HUDEP-2 (cell line): Measurements from ENCODE around the gene KRT12.
"Not testable (repeated sequence)": the region's sequence is repeated elsewhere in the genome, so short reads cannot be mapped to it uniquely, and the experiment has no call there.

Experiments
- DNase-seq, 76 experiments: peaks; one replicate each; lab custom pipeline; 2025; ENCODE audit not compliant: unreplicated experiment in 76 of 76; lab: John Stamatoyannopoulos, UW

Gene KRT12

GRCh38 chr17:40818733-40819527, 48.1 kb downstream of the KRT12 start:
- DNase-seq, result peak in 71 of 76 experiments; percentile 5 to 84 (median 66)

GRCh38 chr17:40818343-40818732, 48.7 kb downstream of the KRT12 start:
- DNase-seq, result no peak

DNA sequence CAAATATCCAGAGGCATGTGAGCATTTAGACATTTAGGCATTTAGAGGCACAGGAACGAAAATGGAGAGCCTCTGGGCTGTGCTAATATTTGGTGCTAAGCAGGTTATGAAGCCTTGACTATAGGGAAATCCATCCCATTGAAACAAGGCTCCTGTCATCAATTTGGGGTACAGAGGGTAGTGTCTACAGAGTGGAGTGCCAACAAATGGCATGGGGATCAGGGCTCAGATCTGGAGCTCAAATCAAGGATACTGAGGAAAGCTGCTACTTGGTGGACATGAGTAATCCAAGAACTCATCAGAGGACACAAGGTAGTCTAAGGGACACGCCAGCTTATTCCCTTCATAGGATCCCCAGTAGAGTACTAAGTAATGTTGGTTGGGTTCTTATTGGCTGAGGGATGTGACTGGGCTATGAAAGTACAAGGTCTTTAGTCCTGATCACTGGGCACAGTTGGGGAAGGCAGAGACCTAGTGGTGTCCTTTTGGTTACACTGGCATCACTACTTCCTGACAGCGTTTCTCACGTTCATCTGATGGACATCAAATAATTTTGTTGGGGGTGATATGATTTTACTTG, 49.8 kb downstream of the KRT12 start:
- no peak for DNase-seq

GRCh38 chr17:40816569-40816968, 50.5 kb downstream of the KRT12 start:
- peak in 2 of 76 experiments; percentile 11 to 14 for DNase-seq

- no peak for DNase-seq
Measured at GRCh38 chr17:40815381-40815780, 51.6 kb downstream of the KRT12 start.

DNA sequence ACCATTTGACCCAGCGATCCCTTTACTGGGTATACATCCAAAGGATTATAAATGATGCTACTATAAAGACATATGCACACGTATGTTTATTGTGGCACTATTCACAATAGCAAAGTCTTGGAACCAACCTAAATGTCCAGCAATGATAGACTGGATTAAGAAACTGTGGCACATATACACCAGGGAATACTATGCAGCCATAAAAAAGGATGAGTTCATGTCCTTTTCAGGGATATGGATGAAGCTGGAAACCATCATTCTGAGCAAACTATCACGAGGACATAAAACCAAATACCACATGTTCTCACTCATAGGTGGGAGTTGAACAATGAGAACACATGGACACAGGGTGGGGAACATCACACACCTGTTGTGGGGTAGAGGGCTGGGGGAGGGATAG, 52.4 kb downstream of the KRT12 start:
- DNase-seq, result not testable (repeated sequence)

GRCh38 chr17:40813804-40814203, 53.2 kb downstream of the KRT12 start:
- no peak for DNase-seq

DNA sequence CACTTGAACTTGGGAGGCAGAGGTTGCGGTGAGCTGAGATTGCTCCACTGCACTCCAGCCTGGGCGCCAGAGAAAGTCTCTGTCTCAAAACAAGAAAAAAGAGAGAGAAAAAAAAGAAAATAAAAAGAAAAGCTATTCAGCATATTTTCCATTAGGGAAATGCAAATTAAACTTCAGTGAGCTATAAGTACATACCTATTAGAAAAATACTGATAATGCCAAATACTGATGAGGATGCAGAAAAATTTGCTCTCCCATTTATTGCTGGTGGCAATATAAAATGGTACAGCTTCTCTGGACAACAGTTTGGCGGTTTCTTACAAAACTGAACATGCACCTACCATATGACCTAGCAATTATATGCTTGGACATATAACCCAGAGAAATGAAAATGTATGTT, 54.4 kb downstream of the KRT12 start:
- no peak for DNase-seq
